ENCODE data around the gene UNC93A.
"Not testable (repeated sequence)": the region's sequence is repeated elsewhere in the genome, so short reads cannot be mapped to it uniquely, and the experiment has no call there.

The UNC93A gene

GRCh38 chr6:167290786-167291622 lies at the start of gene UNC93A:
Gene UNC93A (plus strand): TSS chr6:167291315. CDS start chr6:167291490, 175 bp downstream.
- DNase-seq, result no peak

- DNase-seq, result not testable (repeated sequence)
Observed at GRCh38 chr6:167241321-167242134, 49.6 kb upstream of the UNC93A start.

GRCh38 chr6:167242135-167242506 lies 49.0 kb upstream of the UNC93A start:
- DNase-seq, result not testable (repeated sequence)

GRCh38 chr6:167242511-167243051 lies 48.5 kb upstream of the UNC93A start:
- not testable (repeated sequence) for DNase-seq

GRCh38 chr6:167244064-167244960 lies 46.8 kb upstream of the UNC93A start:
- DNase-seq, result no peak

GRCh38 chr6:167244991-167245390 lies 46.1 kb upstream of the UNC93A start:
- no peak for DNase-seq

- DNase-seq, result no peak
Observed at GRCh38 chr6:167245591-167245990, 45.5 kb upstream of the UNC93A start.

GRCh38 chr6:167247814-167248595 lies 43.1 kb upstream of the UNC93A start:
- no peak for DNase-seq

- DNase-seq, result not testable (repeated sequence)
Observed at GRCh38 chr6:167248878-167249455, 42.1 kb upstream of the UNC93A start.

- DNase-seq, result no peak
Observed at GRCh38 chr6:167252271-167252670, 38.8 kb upstream of the UNC93A start.

GRCh38 chr6:167255918-167256553 lies 35.1 kb upstream of the UNC93A start:
- DNase-seq, result no peak

- DNase-seq, result no peak
Observed at GRCh38 chr6:167258646-167259045, 32.5 kb upstream of the UNC93A start.

GRCh38 chr6:167266057-167266829 lies 24.9 kb upstream of the UNC93A start:
- DNase-seq, result not testable (repeated sequence)

- no peak for DNase-seq
Observed at GRCh38 chr6:167266830-167267555, 24.1 kb upstream of the UNC93A start.

- not testable (repeated sequence) for DNase-seq
Observed at GRCh38 chr6:167267556-167267898, 23.6 kb upstream of the UNC93A start.

- DNase-seq, result no peak
Observed at GRCh38 chr6:167267921-167268401, 23.2 kb upstream of the UNC93A start.

GRCh38 chr6:167268683-167269280 lies 22.3 kb upstream of the UNC93A start:
- no peak for DNase-seq

GRCh38 chr6:167270499-167271311 lies 20.4 kb upstream of the UNC93A start:
- DNase-seq, result no peak
